GM18858 (cell line): ENCODE data around the gene CCDC201.
"Not testable (repeated sequence)": the region's sequence is repeated elsewhere in the genome, so short reads cannot be mapped to it uniquely, and the experiment has no call there.

Source experiments
- ATAC-seq: cut with Tn5 transposase; IDR thresholded peaks from one replicate; pipeline ENCODE4 v1.9.1; 2021; ENCODE audit not compliant: unreplicated experiment

Gene CCDC201

GRCh38 chr7:45817913-45818312, 55.0 kb downstream of the CCDC201 start:
- not testable (repeated sequence) for ATAC-seq

- ATAC-seq = not testable (repeated sequence)
Observed at GRCh38 chr7:45817016-45817415, 55.9 kb downstream of the CCDC201 start.

- ATAC-seq = not testable (repeated sequence)
Observed at GRCh38 chr7:45814216-45815118, 58.4 kb downstream of the CCDC201 start.

GRCh38 chr7:45813771-45814170, 59.1 kb downstream of the CCDC201 start:
- not testable (repeated sequence) for ATAC-seq

- ATAC-seq = no peak
Observed at GRCh38 chr7:45812946-45813345, 59.9 kb downstream of the CCDC201 start.

GRCh38 chr7:45811652-45812234, 61.1 kb downstream of the CCDC201 start:
- not testable (repeated sequence) for ATAC-seq

- ATAC-seq = not testable (repeated sequence)
Observed at GRCh38 chr7:45810451-45811005, 62.4 kb downstream of the CCDC201 start.
